Tibial artery (tissue), 4 donors: ENCODE measurements around the gene SLC12A2.

Experiments used
- DNase-seq, 2 donors: peaks; one replicate each; pipeline ENCODE4 v3.0.0-alpha.2; 2019
- H3K27ac ChIP-seq, 2 donors: fragments of 200-600 bp; sonication (generic) in 1 of 2; 1 replicate in 1 of 2; 2 replicates in 1 of 2; pipeline ENCODE4 v1.5.1; 2018 to 2019; ENCODE audit warnings: mild to moderate bottlenecking in 1 of 2
- H3K27me3 ChIP-seq, 2 donors: fragments of 200-600 bp; sonication (generic) in 1 of 2; one replicate each; pipeline versions ENCODE4 v1.5.1 to v1.6.0; 2016 to 2019
- H3K36me3 ChIP-seq, 3 donors: fragments of 200-600 bp; sonication (generic) in 2 of 3; one replicate each; pipeline ENCODE4 v1.5.1; 2016 to 2019; ENCODE audit warnings: mild to moderate bottlenecking in 2 of 3
- H3K4me1 ChIP-seq, 4 donors: fragments of 200-600 bp; sonication (generic) in 2 of 4; 1 replicate in 3 of 4; 2 replicates in 1 of 4; pipeline ENCODE4 v1.5.1; 2016 to 2019
- H3K4me3 ChIP-seq, 2 donors: fragments of 200-600 bp; sonication (generic) in 1 of 2; 1 replicate in 1 of 2; 2 replicates in 1 of 2; pipeline ENCODE4 v1.5.1; 2018 to 2019; ENCODE audit warnings: mild to moderate bottlenecking in 2 of 2
- H3K9me3 ChIP-seq, 3 donors: fragments of 200-600 bp; sonication (generic) in 1 of 3; one replicate each; pipeline ENCODE4 v1.5.1; 2016 to 2019
- CTCF ChIP-seq, 2 experiments: fragments of 200-600 bp in 1 of 2; fragments of 450-650 bp in 1 of 2; IDR thresholded peaks; one replicate each; pipeline ENCODE4 v1.5.1; 2017 to 2019; ENCODE audit warnings: antibody characterized with exemption in 2 of 2, mild to moderate bottlenecking in 1 of 2, moderate library complexity in 1 of 2
- intact Hi-C: fragments of 100-400 bp; cut with DNase I; formaldehyde crosslinking; loops from one replicate; pipeline ENCODE4 v1.15.0; 2023; ENCODE audit warnings: low total_unique reads

SLC12A2 gene

GRCh38 chr5:128158342-128158741 lies 74.8 kb downstream of the SLC12A2 start:
- intact Hi-C loops: no loop called here

GRCh38 chr5:128163991-128164390 lies 80.4 kb downstream of the SLC12A2 start:
- Histone ChIP-seq H3K9me3 (no peaks in the 10 kb centered on the region), H3K27me3 (no peaks in the 10 kb centered on the region), H3K27ac (no peak overlapping the region), H3K4me3 (no peak overlapping the region), H3K4me1 (no peaks in the 10 kb centered on the region), H3K36me3 (peaks cover 9 to 54% (median 24%) of the 10 kb centered on the region in 3 donors)
- DNase-seq: no peak
- intact Hi-C loops: no loop called here
- TF ChIP-seq CTCF (IDR thresholded peaks at IDR 0.05): no peak

More at GRCh38 chr5:128158342-128158741, 74.8 kb downstream of the SLC12A2 start:
- Histone ChIP-seq H3K36me3 (peaks cover 19 to 66% (median 40%) of the 10 kb centered on the region in 3 donors), H3K9me3 (no peaks in the 10 kb centered on the region), H3K27ac (no peak overlapping the region), H3K27me3 (no peaks in the 10 kb centered on the region), H3K4me3 (no peak overlapping the region), H3K4me1 (no peaks in the 10 kb centered on the region)
- no peak for DNase-seq
- no peak for TF ChIP-seq CTCF (IDR thresholded peaks at IDR 0.05)

GRCh38 chr5:128169401-128170017 lies 85.9 kb downstream of the SLC12A2 start:
- Histone ChIP-seq H3K9me3 (no peaks in the 10 kb centered on the region), H3K27ac (no peak overlapping the region), H3K4me1 (no peaks in the 10 kb centered on the region), H3K36me3 (peaks cover 0 to 17% (median 7%) of the 10 kb centered on the region in 3 donors), H3K27me3 (no peaks in the 10 kb centered on the region), H3K4me3 (no peak overlapping the region)
- no peak for TF ChIP-seq CTCF (IDR thresholded peaks at IDR 0.05)
- no peak for DNase-seq
- intact Hi-C loops: no loop called here

- Histone ChIP-seq H3K4me1 (no peaks in the 10 kb centered on the region), H3K36me3 (peaks cover 0 to 12% (median 7%) of the 10 kb centered on the region in 3 donors), H3K27me3 (no peaks in the 10 kb centered on the region), H3K9me3 (no peaks in the 10 kb centered on the region), H3K27ac (no peak overlapping the region), H3K4me3 (no peak overlapping the region)
- intact Hi-C loops: no loop called here
- no peak for DNase-seq
- no peak for TF ChIP-seq CTCF (IDR thresholded peaks at IDR 0.05)
These were observed 88.5 kb downstream of the SLC12A2 start for GRCh38 chr5:128172102-128172501.

GRCh38 chr5:128174951-128175350 lies 91.4 kb downstream of the SLC12A2 start:
- H3K4me3 ChIP-seq: no peak overlapping the region
- H3K27ac ChIP-seq: no peak overlapping the region
- DNase-seq: no peak
- H3K27me3 ChIP-seq: no peaks in the 10 kb centered on the region
- TF ChIP-seq CTCF (IDR thresholded peaks at IDR 0.05): no peak
- H3K4me1 ChIP-seq: no peaks in the 10 kb centered on the region
- H3K36me3 ChIP-seq: peaks cover 0 to 8% (median 7%) of the 10 kb centered on the region in 3 donors
- intact Hi-C loops: no loop called here
- no peaks in the 10 kb centered on the region for H3K9me3 ChIP-seq
